ENCODE measurements around the gene RPL28. TPM values are rescaled to one million over a fixed set of nuclear protein-coding genes. Genes with fewer than 3 reads are reported as not detected.

RPL28 gene
- total and polyA plus RNA-seq, 2 of the 4 experiments (the other 2 are of a cell fraction), result 386 to 1,693 TPM

- DNase-seq, result no peak
- H3K27me3 ChIP-seq (ENCODE audit: control insufficient read depth, insufficient read depth, low read length), result peaks cover 69% of the 10 kb centered on the region
- no peak overlapping the region for H2BK15ac ChIP-seq (ENCODE audit: low read depth, low read length)
- no peak overlapping the region for H2AK9ac ChIP-seq (replicated peaks; ENCODE audit: low read depth, low read length, poor library complexity)
- H3K14ac ChIP-seq (replicated peaks; ENCODE audit: low read depth, low read length), result no peak overlapping the region
- H3K4me1 ChIP-seq (ENCODE audit: control insufficient read depth, insufficient read depth, low read length), result no peaks in the 10 kb centered on the region
- in situ Hi-C loops (cut with MboI; ENCODE audit: low sequenced_read_pairs), result no loop called here
- no peak overlapping the region for H3K4ac ChIP-seq (ENCODE audit: low read depth, low read length)
- POLR2A ChIA-PET (ENCODE audit: unreplicated experiment), result no interaction called here
- no peak overlapping the region for H3K4me3 ChIP-seq (ENCODE audit: insufficient read depth, low read depth, low read length)
- no peak overlapping the region for H3K56ac ChIP-seq (ENCODE audit: extremely low read depth, insufficient read depth, low read length)
- no peak overlapping the region for H4K5ac ChIP-seq (ENCODE audit: low read depth, low read length)
- intact Hi-C loops (cut with micrococcal nuclease), result no loop called here
- no peak overlapping the region for H2AK5ac ChIP-seq (ENCODE audit: low read depth, low read length)
- CTCF ChIA-PET, result no interaction called here
- no peaks in the 10 kb centered on the region; the same call in 1 of the 2 replicates for H3K9me1 ChIP-seq (ENCODE audit: insufficient read depth, low read length)
- BruUV-seq (replicated peaks), result no TSS peak
- H4K8ac ChIP-seq (ENCODE audit: low read depth in 2 of 2, low read length in 2 of 2), result no peak overlapping the region
- H2BK20ac ChIP-seq (ENCODE audit: low read depth, low read length), result no peak overlapping the region
- no peak overlapping the region for H4K91ac ChIP-seq (ENCODE audit: insufficient read depth, low read depth, low read length)
- 1% methylated on average over 22 of the region's 39 CpGs; no CpG with 5 or more reads in 1 of the 2 experiments for WGBS, 2 experiments (ENCODE audit: extremely low coverage in 2 of 2, insufficient read length in 1 of 2)
- H3K79me1 ChIP-seq (ENCODE audit: low read depth in 1 of 2, low read length in 2 of 2), result no peaks in the 10 kb centered on the region
- ATAC-seq (ENCODE audit: low read depth), result no peak
- no peak overlapping the region for H3K4me2 ChIP-seq (ENCODE audit: low read depth, low read length)
- no peak overlapping the region for H3K9ac ChIP-seq (ENCODE audit: low read depth, low read length)
- H4K20me1 ChIP-seq (ENCODE audit: insufficient read depth, low read length), result no peaks in the 10 kb centered on the region
- H3K23ac ChIP-seq (ENCODE audit: low read depth, low read length), result peak overlapping the region; percentile 51; the same call in 1 of the 2 replicates
- dilution Hi-C loops (cut with HindIII; ENCODE audit: low sequenced_read_pairs, unreplicated experiment), result no loop called here
- no peak overlapping the region for H2BK120ac ChIP-seq (ENCODE audit: low read depth, low read length)
- no peak overlapping the region for H2BK5ac ChIP-seq (ENCODE audit: low read depth, low read length, poor library complexity, severe bottlenecking)
- H2AFZ ChIP-seq (replicated peaks; ENCODE audit: low read length, poor library complexity), result peak overlapping the region; percentile 26
- H3K18ac ChIP-seq (ENCODE audit: low read depth, low read length), result no peak overlapping the region
- H3K36me3 ChIP-seq (ENCODE audit: control insufficient read depth, insufficient read depth, low read length), result no peaks in the 10 kb centered on the region
- no peaks in the 10 kb centered on the region for H3K9me3 ChIP-seq (ENCODE audit: control insufficient read depth, insufficient read depth, low read length)
- no peak overlapping the region for H3K27ac ChIP-seq (ENCODE audit: insufficient read depth, low read length)
- TF ChIP-seq USF2 (IDR thresholded peaks at IDR 0.05; ENCODE audit: low read depth, low read length) (no peak), MAFK (IDR thresholded peaks at IDR 0.05; ENCODE audit: low read depth, low read length) (no peak), RCOR1 (IDR thresholded peaks at IDR 0.05; ENCODE audit: insufficient replicate concordance, low read length) (no peak), RAD21 (IDR thresholded peaks at IDR 0.05; ENCODE audit: low read length) (no peak), CEBPB (IDR thresholded peaks at IDR 0.05; ENCODE audit: low read depth, low read length) (no peak), MAZ (IDR thresholded peaks at IDR 0.05; ENCODE audit: borderline replicate concordance, low read depth, low read length) (no peak), NFE2L2 (IDR thresholded peaks at IDR 0.05; ENCODE audit: low read depth, low read length) (no peak), MXI1 (IDR thresholded peaks at IDR 0.05; ENCODE audit: borderline replicate concordance, low read depth, low read length) (no peak), FOS (IDR thresholded peaks at IDR 0.05; ENCODE audit: low read depth, low read length) (no peak), ELK1 (IDR thresholded peaks at IDR 0.05; ENCODE audit: borderline replicate concordance, low read depth, low read length) (no peak), CHD1 (IDR thresholded peaks at IDR 0.05; ENCODE audit: low read depth, low read length) (no peak), CTCF (conservative IDR thresholded peaks at IDR 0.05; ENCODE audit: low read depth, low read length) (no peak), POLR2A (IDR thresholded peaks at IDR 0.05; ENCODE audit: low read depth, low read length) (no peak)
These were observed 56.1 kb downstream of the RPL28 start for GRCh38 chr19:55441692-55442321.

Data from IMR-90 (cell line).